Neural cell (in vitro differentiated cells): ENCODE results near the gene TNFSF11. TPM values are rescaled to one million over a fixed set of nuclear protein-coding genes. Genes with fewer than 3 reads are reported as not detected.

Experiments used
- H2AFZ ChIP-seq: fragments of 200-600, 300-800 bp; sonication (generic), shearing (Covaris generic); 2 replicates; pipeline ENCODE4 v1.6.0; 2014; ENCODE audit warnings: low read depth, mild to moderate bottlenecking, antibody characterized with exemption, low read length, moderate library complexity
- H3F3A ChIP-seq: fragments of 200-600 bp; shearing (Covaris generic); 2 replicates; pipeline ENCODE4 v1.6.1; 2016; ENCODE audit warnings: mild to moderate bottlenecking, moderate library complexity, mixed read lengths, antibody characterized with exemption, low read length; ENCODE audit not compliant: insufficient read depth, poor library complexity, severe bottlenecking
- H3K27ac ChIP-seq: fragments of 200-600, 300-800 bp; sonication (generic), shearing (Covaris generic); 2 replicates; pipeline ENCODE4 v1.5.1; 2014; ENCODE audit warnings: mild to moderate bottlenecking, low read length, moderate library complexity
- H3K27me3 ChIP-seq: fragments of 300-800, 200-600 bp; sonication (generic), shearing (Covaris generic); 2 replicates; pipeline ENCODE4 v1.6.0; 2014; ENCODE audit warnings: mild to moderate bottlenecking, low read depth, low read length, moderate library complexity; ENCODE audit not compliant: insufficient read depth
- H3K36me3 ChIP-seq: fragments of 300-800, 200-600 bp; sonication (generic), shearing (Covaris generic); 2 replicates; pipeline ENCODE4 v1.5.1; 2014; ENCODE audit warnings: mild to moderate bottlenecking, antibody characterized with exemption, low read length, moderate library complexity; ENCODE audit not compliant: insufficient read depth
- H3K4me2 ChIP-seq: fragments of 300-800, 200-600 bp; sonication (generic), shearing (Covaris generic); 2 replicates; pipeline ENCODE4 v1.6.0; 2014; ENCODE audit warnings: mild to moderate bottlenecking, low read length
- H3K4me3 ChIP-seq: fragments of 300-800, 200-600 bp; sonication (generic), shearing (Covaris generic); 2 replicates; pipeline ENCODE4 v1.5.1; 2014; ENCODE audit warnings: mild to moderate bottlenecking, low read length, moderate library complexity
- H3K79me2 ChIP-seq: fragments of 200-600 bp; shearing (Covaris generic); replicated peaks from 2 replicates; pipeline ENCODE4 v1.6.0; 2014; ENCODE audit warnings: mild to moderate bottlenecking, low read length, moderate library complexity; ENCODE audit not compliant: insufficient read depth
- H3K9ac ChIP-seq: fragments of 300-800, 200-600 bp; sonication (generic), shearing (Covaris generic); 2 replicates; pipeline ENCODE4 v1.6.1; 2016; ENCODE audit warnings: mild to moderate bottlenecking, low read length, mixed read lengths
- H3K9me2 ChIP-seq: fragments of 200-600 bp; shearing (Covaris generic); 2 replicates; pipeline ENCODE4 v1.6.1; 2016; ENCODE audit warnings: mild to moderate bottlenecking, low read length, mixed read lengths; ENCODE audit not compliant: insufficient read depth
- H3K9me3 ChIP-seq: fragments of 200-600, 300-800 bp; sonication (generic), shearing (Covaris generic); 2 replicates; pipeline ENCODE4 v1.6.1; 2016; ENCODE audit warnings: mild to moderate bottlenecking, mixed run types, low read length, moderate library complexity, mixed read lengths
- H4K20me1 ChIP-seq: fragments of 200-600 bp; shearing (Covaris generic); 2 replicates; pipeline ENCODE4 v1.6.1; 2016; ENCODE audit warnings: mild to moderate bottlenecking, mixed run types; ENCODE audit not compliant: insufficient read depth
- CTCF ChIP-seq: fragments of 450-650 bp; IDR thresholded peaks from 2 replicates; pipeline ENCODE4 v1.5.1; 2014; ENCODE audit warnings: antibody characterized with exemption, mild to moderate bottlenecking, moderate library complexity; ENCODE audit not compliant: poor library complexity, severe bottlenecking
- EP300 ChIP-seq: fragments of 450-650 bp; conservative IDR thresholded peaks from 2 replicates; pipeline ENCODE4 v1.6.1; 2014; ENCODE audit warnings: antibody characterized with exemption, mild to moderate bottlenecking, moderate library complexity; ENCODE audit not compliant: poor library complexity, severe bottlenecking
- EZH2 ChIP-seq: fragments of 200-600, 300-800 bp; shearing (Covaris generic), sonication (generic); IDR thresholded peaks from 2 replicates; pipeline ENCODE4 v1.6.1; 2014; ENCODE audit warnings: antibody characterized with exemption, low read length, borderline replicate concordance, mild to moderate bottlenecking; ENCODE audit not compliant: insufficient read depth, poor library complexity, severe bottlenecking
- MXI1 ChIP-seq: fragments of 450-650 bp; conservative IDR thresholded peaks from 2 replicates; pipeline ENCODE4 v1.6.1; 2014; ENCODE audit warnings: antibody characterized with exemption, mild to moderate bottlenecking; ENCODE audit not compliant: poor library complexity, severe bottlenecking
- POLR2AphosphoS5 ChIP-seq: IDR thresholded peaks from 2 replicates; pipeline ENCODE4 v1.6.1; 2012
- RAD21 ChIP-seq: fragments of 450-650 bp; conservative IDR thresholded peaks from 2 replicates; pipeline ENCODE4 v1.6.1; 2014; ENCODE audit warnings: antibody characterized with exemption, mild to moderate bottlenecking, moderate library complexity
- REST ChIP-seq: IDR thresholded peaks from 2 replicates; pipeline ENCODE4 v1.6.1; 2012; ENCODE audit warnings: borderline replicate concordance
- SMC3 ChIP-seq: fragments of 450-650 bp; conservative IDR thresholded peaks from 2 replicates; pipeline ENCODE4 v1.6.1; 2014; ENCODE audit warnings: antibody characterized with exemption, mild to moderate bottlenecking, moderate library complexity; ENCODE audit not compliant: poor library complexity
- TAF1 ChIP-seq: IDR thresholded peaks from 2 replicates; pipeline ENCODE4 v1.6.1; 2012; ENCODE audit warnings: low read depth
- polyA plus RNA-seq: library from polyadenylated mRNA; depleted of rRNA; stranded (reverse); fragments of >200 nt; gene quantifications from 2 replicates; pipeline ENCODE4 v1.2.3, GENCODE V29; 2014

Gene TNFSF11
- polyA plus RNA-seq, 1 donor from 2014 or later, result not detected

- no peaks in the 10 kb centered on the region for H3K36me3 ChIP-seq
- no peaks in the 10 kb centered on the region for H3K9me3 ChIP-seq
- no peak overlapping the region for H3K4me3 ChIP-seq
- H3K27me3 ChIP-seq, result no peaks in the 10 kb centered on the region
- H4K20me1 ChIP-seq, result no peaks in the 10 kb centered on the region
- TF ChIP-seq CTCF, result no peak
- TF ChIP-seq EZH2, result no peak
- TF ChIP-seq EP300, result no peak
- H3K79me2 ChIP-seq, result no peaks in the 10 kb centered on the region
- no peak overlapping the region for H3K9ac ChIP-seq
- no peaks in the 10 kb centered on the region for H3F3A ChIP-seq
- H3K9me2 ChIP-seq, result no peaks in the 10 kb centered on the region
- no peak overlapping the region for H3K27ac ChIP-seq
- no peak overlapping the region for H3K4me2 ChIP-seq
- no peak overlapping the region for H2AFZ ChIP-seq
Measured at GRCh38 chr13:42551611-42552010, 22.3 kb upstream of the TNFSF11 start.

GRCh38 chr13:42553098-42554046 is 20.6 kb upstream of the TNFSF11 start:
- TF ChIP-seq MXI1 (no peak), RAD21 (no peak), EZH2 (no peak), TAF1 (no peak), REST (no peak), EP300 (no peak), SMC3 (no peak), CTCF (no peak), POLR2AphosphoS5 (no peak)
- H3K4me2 ChIP-seq, result no peak overlapping the region
- no peaks in the 10 kb centered on the region for H3K9me2 ChIP-seq
- no peaks in the 10 kb centered on the region for H3K36me3 ChIP-seq
- H3K4me3 ChIP-seq, result no peak overlapping the region
- H3F3A ChIP-seq, result no peaks in the 10 kb centered on the region
- H3K9ac ChIP-seq, result no peak overlapping the region
- no peaks in the 10 kb centered on the region for H3K79me2 ChIP-seq
- H3K9me3 ChIP-seq, result no peaks in the 10 kb centered on the region
- no peak overlapping the region for H3K27ac ChIP-seq
- no peak overlapping the region for H2AFZ ChIP-seq
- no peaks in the 10 kb centered on the region for H4K20me1 ChIP-seq
- H3K27me3 ChIP-seq, result no peaks in the 10 kb centered on the region
